ENCODE data around the gene STX1B.

GRCh38 chr16:30976486-30976885, 34.0 kb downstream of the STX1B start:
- no peak for TF ChIP-seq CTCF (IDR thresholded peaks at IDR 0.05; ENCODE audit: insufficient read depth, low read length, poor library complexity, severe bottlenecking)
- TF ChIP-seq EZH2phosphoT487 (conservative IDR thresholded peaks at IDR 0.05; ENCODE audit: low read length): no peak

All from SU-DHL-6 (cell line).